ENCODE results near the gene ZACN.

DNA sequence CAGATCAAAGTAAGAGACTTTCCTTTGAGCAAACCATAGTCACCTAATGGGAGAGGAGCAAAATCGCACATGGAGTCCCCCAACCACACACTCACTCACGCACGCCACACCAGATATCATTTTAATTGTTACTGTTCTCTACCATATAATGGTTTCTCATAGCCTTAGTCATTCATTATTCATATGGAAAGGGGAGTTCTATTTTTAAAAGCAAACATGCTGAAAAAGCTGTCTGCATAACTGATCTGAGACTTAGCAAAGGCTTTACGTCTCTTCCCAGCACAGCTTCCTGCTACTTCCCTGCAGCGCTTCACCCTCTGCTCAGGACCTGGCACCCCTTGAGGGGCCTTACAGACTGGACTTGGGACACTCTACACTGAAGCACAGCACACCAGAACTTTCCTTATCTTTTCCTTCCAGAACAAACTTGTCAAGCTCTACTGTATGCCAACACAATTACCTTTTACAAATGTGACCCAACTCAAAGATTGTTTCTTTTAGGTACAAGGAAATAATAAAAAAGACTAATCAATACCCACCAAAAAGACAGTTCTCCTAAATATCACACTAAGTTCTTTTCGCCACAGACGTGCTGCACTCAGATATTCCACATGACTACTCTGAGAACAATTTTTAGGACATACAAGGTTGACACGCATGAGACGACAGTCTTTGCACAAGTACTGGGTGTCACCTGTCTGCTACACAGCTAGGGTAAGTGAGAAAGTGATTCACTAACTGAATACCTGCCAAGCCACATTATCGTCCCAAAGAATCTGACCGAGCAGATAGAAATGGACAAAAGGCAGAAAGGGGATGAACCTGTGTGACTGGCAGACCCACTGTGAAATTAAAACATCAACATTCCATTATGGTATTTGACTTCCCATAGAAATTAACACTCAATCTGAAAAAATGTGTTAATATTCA lies 28.2 kb upstream of the ZACN start:
- TF ChIP-seq EZH2 (IDR thresholded peaks at IDR 0.05; ENCODE audit: insufficient read depth, poor library complexity, severe bottlenecking) (no peak), EZH2phosphoT487 (IDR thresholded peaks at IDR 0.05; ENCODE audit: insufficient read depth, low read depth) (no peak)

All from GM23248 (cell line).